Measurements from ENCODE around the gene ACIN1. TPM values are rescaled to one million over a fixed set of nuclear protein-coding genes. Genes with fewer than 3 reads are reported as not detected.

The ACIN1 gene
- total and polyA plus RNA-seq, 9 donors: 83.3 to 165 (median 135) TPM

DNA sequence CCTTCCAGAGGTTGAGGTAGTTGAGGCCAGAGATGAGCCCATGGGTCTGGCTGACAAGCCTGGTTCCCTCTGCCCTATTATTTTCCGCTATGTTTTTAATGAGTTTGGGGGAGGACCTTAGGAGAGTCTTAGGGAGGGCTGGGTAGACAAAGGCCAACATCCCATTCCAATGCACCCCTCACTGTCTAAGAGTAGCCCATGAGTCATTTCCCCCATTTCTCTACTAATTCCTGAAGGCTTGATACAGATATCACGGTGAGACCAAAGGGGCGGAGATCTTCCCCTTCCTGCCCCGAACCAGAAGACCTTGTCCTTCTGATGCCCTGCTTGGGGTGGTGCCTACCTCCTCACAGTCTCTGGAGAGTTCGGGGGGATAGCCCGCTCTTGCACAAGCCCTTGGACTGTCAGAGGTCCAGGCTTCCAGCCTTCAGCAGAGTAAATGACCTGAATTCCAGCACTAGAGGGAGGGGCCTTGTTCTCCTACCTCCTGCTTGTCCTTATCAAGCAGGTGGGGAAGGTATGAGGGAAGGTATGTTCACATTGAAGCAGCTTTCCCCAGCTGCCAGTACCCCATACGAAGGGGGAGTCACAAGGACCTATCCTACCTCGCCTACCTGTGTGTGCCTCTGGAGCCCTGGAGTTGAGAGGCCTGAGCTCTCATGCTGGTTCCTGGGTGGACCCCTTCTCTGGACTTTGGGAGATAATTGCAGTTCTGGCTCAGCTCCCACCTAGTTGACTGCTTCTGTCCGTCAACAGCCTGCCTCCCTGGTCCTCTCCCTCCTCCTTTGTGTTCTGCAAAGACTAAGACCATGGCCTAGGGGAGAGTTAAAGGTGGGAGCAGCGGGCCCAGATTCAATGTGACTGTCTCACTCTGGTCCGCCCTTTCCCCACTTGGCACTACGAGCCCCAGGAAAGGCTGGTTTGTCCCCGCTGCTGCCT, 49.2 kb downstream of the ACIN1 start:
- TF ChIP-seq, protein P1, sequence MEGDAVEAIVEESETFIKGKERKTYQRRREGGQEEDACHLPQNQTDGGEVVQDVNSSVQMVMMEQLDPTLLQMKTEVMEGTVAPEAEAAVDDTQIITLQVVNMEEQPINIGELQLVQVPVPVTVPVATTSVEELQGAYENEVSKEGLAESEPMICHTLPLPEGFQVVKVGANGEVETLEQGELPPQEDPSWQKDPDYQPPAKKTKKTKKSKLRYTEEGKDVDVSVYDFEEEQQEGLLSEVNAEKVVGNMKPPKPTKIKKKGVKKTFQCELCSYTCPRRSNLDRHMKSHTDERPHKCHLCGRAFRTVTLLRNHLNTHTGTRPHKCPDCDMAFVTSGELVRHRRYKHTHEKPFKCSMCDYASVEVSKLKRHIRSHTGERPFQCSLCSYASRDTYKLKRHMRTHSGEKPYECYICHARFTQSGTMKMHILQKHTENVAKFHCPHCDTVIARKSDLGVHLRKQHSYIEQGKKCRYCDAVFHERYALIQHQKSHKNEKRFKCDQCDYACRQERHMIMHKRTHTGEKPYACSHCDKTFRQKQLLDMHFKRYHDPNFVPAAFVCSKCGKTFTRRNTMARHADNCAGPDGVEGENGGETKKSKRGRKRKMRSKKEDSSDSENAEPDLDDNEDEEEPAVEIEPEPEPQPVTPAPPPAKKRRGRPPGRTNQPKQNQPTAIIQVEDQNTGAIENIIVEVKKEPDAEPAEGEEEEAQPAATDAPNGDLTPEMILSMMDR (IDR thresholded peaks at IDR 0.05): no peak
- TF ChIP-seq EP300 (IDR thresholded peaks at IDR 0.05) (no peak), POLR2A (IDR thresholded peaks at IDR 0.05) (no peak)
- Histone ChIP-seq H3K4me1 (ENCODE audit: insufficient read depth) (no peaks in the 10 kb centered on the region), H3K4me3 (no peak overlapping the region), H3K36me3 (no peaks in the 10 kb centered on the region), H3K27ac (no peak overlapping the region), H3K9me3 (no peaks in the 10 kb centered on the region), H3K27me3 (no peaks in the 10 kb centered on the region)
- WGBS, 3 donors: 82 to 86% (median 86%) methylated on average over 13 of the region's 13 CpGs
- peak in 1 of 5 donors; percentile 17 for DNase-seq
- intact Hi-C loops (cut with DNase I): no loop called here

DNA sequence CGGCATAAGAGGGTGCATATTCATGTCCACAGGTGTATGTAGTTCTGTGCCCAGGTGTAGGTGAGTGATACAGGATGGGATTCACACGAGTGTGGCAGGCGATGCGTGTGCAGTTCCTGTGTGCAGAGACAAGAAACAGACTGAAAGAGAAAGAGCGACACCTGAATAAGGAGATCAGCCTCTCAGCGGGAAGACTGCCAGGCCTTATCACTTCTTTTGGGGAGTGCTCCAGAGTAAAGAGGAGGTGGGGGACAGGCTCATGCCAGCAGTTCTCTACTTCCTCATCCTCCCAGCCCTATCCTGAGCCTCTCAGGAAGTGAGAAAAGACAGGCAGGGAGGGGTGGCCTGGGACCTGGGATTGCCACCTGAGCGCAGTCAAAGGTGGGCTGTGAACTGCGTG, 50.1 kb downstream of the ACIN1 start:
- H3K9me3 ChIP-seq: no peaks in the 10 kb centered on the region
- TF ChIP-seq EP300 (IDR thresholded peaks at IDR 0.05): no peak
- TF ChIP-seq, protein P1 (IDR thresholded peaks at IDR 0.05): no peak
- no peak for TF ChIP-seq POLR2A (IDR thresholded peaks at IDR 0.05)
- peak in 1 of 5 donors; percentile 14 for DNase-seq
- intact Hi-C loops (cut with DNase I): no loop called here
- no peaks in the 10 kb centered on the region for H3K36me3 ChIP-seq
- H3K27ac ChIP-seq: no peak overlapping the region
- no peaks in the 10 kb centered on the region for H3K4me1 ChIP-seq (ENCODE audit: insufficient read depth)
- no peaks in the 10 kb centered on the region for H3K27me3 ChIP-seq
- no peak overlapping the region for H3K4me3 ChIP-seq
- WGBS, 3 donors: 73 to 75% (median 73%) methylated on average over 8 of the region's 8 CpGs

DNA sequence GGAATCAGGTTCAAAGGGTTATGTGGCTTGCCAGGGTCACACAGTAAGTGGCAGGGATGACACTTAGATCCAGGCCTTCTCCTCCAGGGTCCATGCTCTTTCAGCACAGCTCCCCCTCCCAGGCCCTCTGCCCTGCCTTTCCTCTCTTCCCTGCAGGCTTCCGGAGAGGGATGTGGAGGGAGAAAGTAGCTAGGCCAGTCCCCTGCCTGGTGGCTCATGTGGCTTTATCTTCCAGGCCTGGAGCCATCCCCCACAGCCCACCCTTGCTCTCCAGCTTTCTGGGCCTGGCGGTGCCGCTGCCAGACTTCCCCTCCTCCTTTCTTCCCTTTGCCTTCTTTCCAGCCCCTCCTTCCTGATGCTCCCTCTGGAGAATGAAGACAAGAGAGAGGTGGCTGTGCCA, 51.2 kb downstream of the ACIN1 start:
- Histone ChIP-seq H3K27ac (no peak overlapping the region), H3K4me3 (no peak overlapping the region), H3K9me3 (no peaks in the 10 kb centered on the region), H3K27me3 (no peaks in the 10 kb centered on the region), H3K36me3 (no peaks in the 10 kb centered on the region), H3K4me1 (ENCODE audit: insufficient read depth) (no peaks in the 10 kb centered on the region)
- intact Hi-C loops (cut with DNase I): no loop called here
- 68 to 74% (median 68%) methylated on average over 3 of the region's 3 CpGs for WGBS, 3 donors
- peak in 1 of 5 donors; percentile 14 for DNase-seq
- TF ChIP-seq, protein P1 (IDR thresholded peaks at IDR 0.05): no peak
- no peak for TF ChIP-seq EP300 (IDR thresholded peaks at IDR 0.05)
- no peak for TF ChIP-seq POLR2A (IDR thresholded peaks at IDR 0.05)

DNA sequence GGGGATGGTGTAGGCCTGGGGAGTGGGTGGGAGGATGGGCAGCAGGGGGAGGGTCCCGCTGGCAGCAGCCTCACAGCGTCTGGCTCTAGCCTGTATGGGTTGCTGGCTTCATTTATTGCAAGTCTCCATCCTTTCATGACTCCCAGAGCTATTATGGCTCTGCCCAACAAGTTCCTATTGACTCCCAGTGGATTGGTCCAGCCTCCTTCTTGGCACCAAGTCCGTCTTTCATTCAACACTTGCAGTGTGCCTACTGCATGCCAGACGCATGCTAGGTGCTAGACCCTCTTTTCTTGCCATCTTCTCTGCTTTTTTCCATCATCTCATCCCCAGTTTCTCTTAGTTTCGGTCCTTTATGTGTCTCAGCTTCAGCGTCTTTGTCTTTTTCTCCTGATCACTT, 51.8 kb downstream of the ACIN1 start:
- H3K27ac ChIP-seq: no peak overlapping the region
- H3K36me3 ChIP-seq: no peaks in the 10 kb centered on the region
- no peaks in the 10 kb centered on the region for H3K9me3 ChIP-seq
- intact Hi-C loops (cut with DNase I): no loop called here
- no peaks in the 10 kb centered on the region for H3K27me3 ChIP-seq
- DNase-seq: no peak
- TF ChIP-seq EP300 (IDR thresholded peaks at IDR 0.05) (no peak), POLR2A (IDR thresholded peaks at IDR 0.05) (no peak)
- TF ChIP-seq, protein P1 (IDR thresholded peaks at IDR 0.05): no peak
- WGBS, 3 donors: 84 to 87% (median 87%) methylated on average over 6 of the region's 6 CpGs
- no peaks in the 10 kb centered on the region for H3K4me1 ChIP-seq (ENCODE audit: insufficient read depth)
- no peak overlapping the region for H3K4me3 ChIP-seq

Data from ovary (tissue), 9 donors.